Neural crest cell (in vitro differentiated cells): Measurements from ENCODE around the gene SCRN1. TPM values are rescaled to one million over a fixed set of nuclear protein-coding genes. Genes with fewer than 3 reads are reported as not detected.

Source experiments
- DNase-seq: peaks from one replicate; pipeline ENCODE4 v3.0.0; 2021; ENCODE audit warnings: low read depth, mixed read lengths, low spot score
- H3K27ac Mint-ChIP-seq: one replicate; pipeline ENCODE4 v1.8.0; 2021; ENCODE audit warnings: mild to moderate bottlenecking, mixed read lengths; ENCODE audit not compliant: unreplicated experiment
- H3K27me3 Mint-ChIP-seq: 2 replicates; pipeline ENCODE4 v1.8.0; 2021; ENCODE audit warnings: low read depth, mild to moderate bottlenecking, mixed read lengths
- H3K36me3 Mint-ChIP-seq: 2 replicates; pipeline ENCODE4 v1.8.0; 2021; ENCODE audit warnings: low read depth, mild to moderate bottlenecking, mixed read lengths
- H3K4me1 Mint-ChIP-seq: 2 replicates; pipeline ENCODE4 v1.8.0; 2021; ENCODE audit warnings: mixed read lengths
- H3K4me3 Mint-ChIP-seq: one replicate; pipeline ENCODE4 v1.8.0; 2021; ENCODE audit warnings: mild to moderate bottlenecking, mixed read lengths
- H3K9me3 Mint-ChIP-seq: 2 replicates; pipeline ENCODE4 v1.8.0; 2021; ENCODE audit warnings: mixed read lengths
- total RNA-seq: library from RNA; stranded (reverse); gene quantifications from 2 replicates; pipeline ENCODE4 v1.2.1, GENCODE V29; 2021
- TF ChIP-seq, protein P1 (sequence below): fragments of 200-600 bp; sonication (generic); conservative IDR thresholded peaks from 2 replicates; pipeline ENCODE4 v1.5.0; 2021; ENCODE audit warnings: antibody characterized with exemption, mild to moderate bottlenecking

Gene SCRN1
- total RNA-seq, 1 donor from 2014 or later: 76.8 TPM

DNA sequence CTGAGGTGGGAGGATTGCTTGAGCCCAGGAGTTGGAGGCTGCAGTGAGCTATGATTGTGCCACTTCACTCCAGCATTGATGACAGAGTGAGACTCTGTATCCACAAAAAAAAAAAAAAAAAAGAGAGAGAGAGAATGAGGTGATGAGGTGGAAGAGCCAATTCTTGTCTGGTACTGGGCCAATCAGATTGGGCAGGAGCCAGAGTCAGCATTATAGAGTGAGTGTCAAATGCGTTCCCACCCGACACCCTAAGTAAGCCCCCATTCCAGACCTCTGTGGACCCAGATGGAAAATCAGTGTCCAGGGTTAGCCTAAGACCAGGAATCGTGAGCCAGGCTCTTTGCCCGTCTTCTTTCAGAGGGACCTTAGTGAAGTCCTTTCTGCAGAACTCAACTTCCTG lies 99.3 kb downstream of the SCRN1 start:
- peaks cover 4% of the 10 kb centered on the region for H3K27me3 Mint-ChIP-seq
- no peaks in the 10 kb centered on the region for H3K9me3 Mint-ChIP-seq
- no peak overlapping the region for H3K27ac Mint-ChIP-seq
- no peaks in the 10 kb centered on the region for H3K36me3 Mint-ChIP-seq
- H3K4me3 Mint-ChIP-seq: no peak overlapping the region
- no peaks in the 10 kb centered on the region for H3K4me1 Mint-ChIP-seq
- TF ChIP-seq, protein P1, sequence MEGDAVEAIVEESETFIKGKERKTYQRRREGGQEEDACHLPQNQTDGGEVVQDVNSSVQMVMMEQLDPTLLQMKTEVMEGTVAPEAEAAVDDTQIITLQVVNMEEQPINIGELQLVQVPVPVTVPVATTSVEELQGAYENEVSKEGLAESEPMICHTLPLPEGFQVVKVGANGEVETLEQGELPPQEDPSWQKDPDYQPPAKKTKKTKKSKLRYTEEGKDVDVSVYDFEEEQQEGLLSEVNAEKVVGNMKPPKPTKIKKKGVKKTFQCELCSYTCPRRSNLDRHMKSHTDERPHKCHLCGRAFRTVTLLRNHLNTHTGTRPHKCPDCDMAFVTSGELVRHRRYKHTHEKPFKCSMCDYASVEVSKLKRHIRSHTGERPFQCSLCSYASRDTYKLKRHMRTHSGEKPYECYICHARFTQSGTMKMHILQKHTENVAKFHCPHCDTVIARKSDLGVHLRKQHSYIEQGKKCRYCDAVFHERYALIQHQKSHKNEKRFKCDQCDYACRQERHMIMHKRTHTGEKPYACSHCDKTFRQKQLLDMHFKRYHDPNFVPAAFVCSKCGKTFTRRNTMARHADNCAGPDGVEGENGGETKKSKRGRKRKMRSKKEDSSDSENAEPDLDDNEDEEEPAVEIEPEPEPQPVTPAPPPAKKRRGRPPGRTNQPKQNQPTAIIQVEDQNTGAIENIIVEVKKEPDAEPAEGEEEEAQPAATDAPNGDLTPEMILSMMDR: no peak
- DNase-seq: no peak

DNA sequence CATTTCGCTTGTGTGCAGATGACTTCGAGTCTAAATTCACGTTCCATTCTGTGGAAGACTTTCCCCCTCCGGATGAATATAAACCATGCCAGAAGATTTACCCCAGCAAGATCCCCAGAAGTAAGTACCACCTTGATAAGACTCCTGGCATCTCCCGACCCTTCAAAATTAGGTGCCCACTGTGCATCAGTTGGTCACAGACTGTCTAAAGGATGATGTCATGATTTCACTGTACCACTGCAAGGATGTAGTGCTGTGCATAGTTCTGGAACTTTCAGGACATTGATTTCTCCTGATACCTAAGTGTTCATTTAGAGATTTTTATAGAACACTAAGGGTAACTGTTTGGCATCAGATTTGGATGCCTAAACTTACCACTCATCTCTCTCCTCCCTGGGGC lies 100.3 kb downstream of the SCRN1 start:
- TF ChIP-seq, protein P1: no peak
- H3K27ac Mint-ChIP-seq: no peak overlapping the region
- no peaks in the 10 kb centered on the region for H3K4me1 Mint-ChIP-seq
- peaks cover 14% of the 10 kb centered on the region for H3K27me3 Mint-ChIP-seq
- H3K36me3 Mint-ChIP-seq: no peaks in the 10 kb centered on the region
- no peak overlapping the region for H3K4me3 Mint-ChIP-seq
- no peaks in the 10 kb centered on the region for H3K9me3 Mint-ChIP-seq
- DNase-seq: no peak

DNA sequence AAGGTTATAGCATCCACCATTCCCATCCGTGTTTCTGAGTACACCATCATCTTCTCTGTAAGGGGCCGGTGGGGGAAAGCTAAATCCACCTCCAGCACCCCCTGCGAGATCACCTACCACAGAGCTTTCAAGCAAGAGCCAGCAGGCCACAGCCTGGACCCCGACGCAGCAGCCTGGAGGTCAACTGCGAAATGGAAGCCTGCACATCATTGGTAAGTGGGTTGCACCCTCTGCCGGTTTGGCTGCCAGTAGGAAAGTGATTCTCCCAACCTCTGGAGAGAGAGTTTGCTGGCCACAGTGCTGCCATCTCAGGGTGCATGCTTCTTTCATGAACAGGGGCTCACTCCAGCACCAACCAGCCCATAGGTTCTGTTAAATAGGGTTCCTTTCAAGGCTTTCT lies 101.6 kb downstream of the SCRN1 start:
- no peaks in the 10 kb centered on the region for H3K4me1 Mint-ChIP-seq
- no peaks in the 10 kb centered on the region for H3K36me3 Mint-ChIP-seq
- H3K27me3 Mint-ChIP-seq: peaks cover 23% of the 10 kb centered on the region
- H3K27ac Mint-ChIP-seq: no peak overlapping the region
- no peak for DNase-seq
- no peak overlapping the region for H3K4me3 Mint-ChIP-seq
- H3K9me3 Mint-ChIP-seq: no peaks in the 10 kb centered on the region
- TF ChIP-seq, protein P1: no peak

DNA sequence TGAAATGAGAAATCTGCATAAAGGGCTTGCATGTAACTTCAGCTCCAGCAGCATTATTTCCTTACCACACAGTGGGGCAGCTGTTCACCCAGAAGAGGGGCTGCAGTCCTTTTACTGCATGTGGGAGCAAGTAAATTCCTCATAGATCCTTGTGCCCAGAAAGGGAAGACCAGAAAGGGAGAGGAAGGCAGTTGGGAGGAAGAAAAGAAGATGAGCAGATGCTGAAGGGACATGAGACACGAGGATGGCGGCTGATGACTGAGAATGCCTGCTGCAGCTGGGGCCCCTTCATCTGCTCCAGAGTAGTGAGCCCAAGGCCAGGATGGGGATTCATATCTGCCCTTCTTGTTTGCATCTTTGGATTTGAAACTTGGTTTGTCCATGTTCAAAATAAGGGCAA lies 102.8 kb downstream of the SCRN1 start:
- TF ChIP-seq, protein P1: no peak
- DNase-seq: no peak
- no peak overlapping the region for H3K4me3 Mint-ChIP-seq
- H3K4me1 Mint-ChIP-seq: peaks cover 3% of the 10 kb centered on the region
- no peak overlapping the region for H3K27ac Mint-ChIP-seq
- peaks cover 34% of the 10 kb centered on the region for H3K27me3 Mint-ChIP-seq
- H3K9me3 Mint-ChIP-seq: no peaks in the 10 kb centered on the region
- H3K36me3 Mint-ChIP-seq: no peaks in the 10 kb centered on the region

DNA sequence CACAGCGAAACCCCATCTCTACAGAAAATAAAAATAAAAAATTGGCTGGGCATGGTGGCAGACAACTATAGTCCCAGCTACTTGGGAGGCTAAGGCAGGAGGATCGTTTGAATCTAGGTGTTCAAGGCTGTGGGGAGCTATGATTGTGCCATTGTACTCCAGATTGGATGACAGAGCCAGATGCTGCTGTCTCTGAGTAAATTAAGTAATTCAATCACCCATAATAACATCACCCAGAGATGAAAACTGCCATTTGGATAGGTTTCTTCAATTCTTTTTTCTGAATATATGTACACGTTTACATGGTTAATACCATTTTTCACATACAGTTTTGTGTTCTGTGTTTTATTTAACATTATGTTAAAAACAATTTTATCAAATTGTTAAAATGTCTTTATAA lies 104.0 kb downstream of the SCRN1 start:
- Mint-ChIP-seq H3K4me1 (peaks cover 6% of the 10 kb centered on the region), H3K4me3 (no peak overlapping the region), H3K9me3 (no peaks in the 10 kb centered on the region), H3K27me3 (peaks cover 37% of the 10 kb centered on the region), H3K27ac (no peak overlapping the region), H3K36me3 (no peaks in the 10 kb centered on the region)
- DNase-seq: no peak
- TF ChIP-seq, protein P1: no peak
